Prostate gland (tissue), 2 donors: ENCODE data around the gene TSC22D1.

ENCODE experiments used
- POLR2A ChIP-seq: fragments of 450-650 bp; IDR thresholded peaks from one replicate; pipeline ENCODE4 v1.6.1; 2016; ENCODE audit warnings: antibody characterized with exemption, mild to moderate bottlenecking
- POLR2AphosphoS5 ChIP-seq: sonication (generic); formaldehyde crosslinking; IDR thresholded peaks from one replicate; pipeline ENCODE4 v1.6.1; 2017; ENCODE audit warnings: antibody characterized with exemption
- TF ChIP-seq, protein P1 (sequence below), 4 experiments: fragments of 200-600 bp in 2 of 4; fragments of 450-650 bp in 2 of 4; sonication (generic) in 2 of 4; IDR thresholded peaks; 1 replicate in 3 of 4; 2 replicates in 1 of 4; pipeline ENCODE4 v1.5.1; 2016 to 2019; ENCODE audit warnings: antibody characterized with exemption in 4 of 4, mild to moderate bottlenecking in 2 of 4, moderate library complexity in 2 of 4

DNA sequence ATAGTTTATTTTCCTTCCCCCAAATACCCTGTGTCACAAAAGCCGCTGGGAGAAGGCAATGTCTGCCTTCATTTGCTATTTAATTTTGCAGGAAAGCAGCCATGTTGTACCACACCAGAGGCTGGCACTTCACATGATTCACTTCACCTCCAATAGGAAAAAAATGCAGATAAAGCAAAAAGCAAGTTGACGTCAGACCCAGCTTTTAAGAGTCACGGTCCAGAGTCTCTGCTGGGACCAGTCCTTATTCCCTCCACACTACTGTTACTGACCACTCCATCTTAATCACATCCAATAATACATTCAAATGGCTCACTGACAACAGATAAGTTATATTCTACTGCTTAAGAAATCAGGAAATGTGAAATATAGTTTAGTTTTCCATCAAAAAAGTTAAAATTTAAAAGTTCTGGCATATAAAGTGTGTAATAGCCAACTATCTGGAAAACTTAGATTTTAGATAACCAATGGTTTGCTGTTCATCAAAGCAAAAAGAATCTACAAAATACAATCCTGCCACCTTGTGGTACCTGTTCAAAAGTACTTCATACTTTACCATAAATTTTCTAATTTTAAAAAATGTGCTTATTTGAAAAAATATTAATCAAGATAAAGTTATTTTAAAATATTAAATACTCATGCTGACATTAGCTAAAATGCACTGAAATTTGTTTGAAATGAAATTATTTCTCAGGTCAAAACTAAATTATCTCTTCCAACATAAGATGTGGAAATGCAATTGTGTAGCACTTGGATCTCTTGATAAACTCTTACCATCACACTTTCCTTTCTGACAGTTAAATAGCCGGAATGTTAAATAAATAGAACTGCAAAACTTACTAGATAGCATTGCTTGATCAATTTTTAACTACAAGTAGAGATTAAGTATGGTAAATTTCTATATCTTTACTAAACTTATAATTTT, 105.2 kb downstream of the TSC22D1 start:
- TF ChIP-seq, protein P1, sequence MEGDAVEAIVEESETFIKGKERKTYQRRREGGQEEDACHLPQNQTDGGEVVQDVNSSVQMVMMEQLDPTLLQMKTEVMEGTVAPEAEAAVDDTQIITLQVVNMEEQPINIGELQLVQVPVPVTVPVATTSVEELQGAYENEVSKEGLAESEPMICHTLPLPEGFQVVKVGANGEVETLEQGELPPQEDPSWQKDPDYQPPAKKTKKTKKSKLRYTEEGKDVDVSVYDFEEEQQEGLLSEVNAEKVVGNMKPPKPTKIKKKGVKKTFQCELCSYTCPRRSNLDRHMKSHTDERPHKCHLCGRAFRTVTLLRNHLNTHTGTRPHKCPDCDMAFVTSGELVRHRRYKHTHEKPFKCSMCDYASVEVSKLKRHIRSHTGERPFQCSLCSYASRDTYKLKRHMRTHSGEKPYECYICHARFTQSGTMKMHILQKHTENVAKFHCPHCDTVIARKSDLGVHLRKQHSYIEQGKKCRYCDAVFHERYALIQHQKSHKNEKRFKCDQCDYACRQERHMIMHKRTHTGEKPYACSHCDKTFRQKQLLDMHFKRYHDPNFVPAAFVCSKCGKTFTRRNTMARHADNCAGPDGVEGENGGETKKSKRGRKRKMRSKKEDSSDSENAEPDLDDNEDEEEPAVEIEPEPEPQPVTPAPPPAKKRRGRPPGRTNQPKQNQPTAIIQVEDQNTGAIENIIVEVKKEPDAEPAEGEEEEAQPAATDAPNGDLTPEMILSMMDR (IDR thresholded peaks at IDR 0.05) = peak; percentile 23 to 69 (median 58)
- no peak for TF ChIP-seq POLR2A
- no peak for TF ChIP-seq POLR2AphosphoS5
